ENCODE measurements around the gene ARHGEF10L. TPM values are rescaled to one million over a fixed set of nuclear protein-coding genes. Genes with fewer than 3 reads are reported as not detected.
A peak's percentile ranks its signal among the peaks of the same experiment; 100 is the strongest.

Gene ARHGEF10L
- total and polyA plus RNA-seq, 5 donors from 2014 or later: not detected

GRCh38 chr1:17610713-17611112 lies 71.2 kb downstream of the ARHGEF10L start:
- no peak overlapping the region for H3K4me3 ChIP-seq (ENCODE audit: low read depth, low read length)
- H3K9me3 Mint-ChIP-seq: no peaks in the 10 kb centered on the region
- H3K9me3 ChIP-seq (ENCODE audit: control insufficient read depth in 2 of 2, low read length in 2 of 2): no peaks in the 10 kb centered on the region
- no peaks in the 10 kb centered on the region for H3K27me3 ChIP-seq (ENCODE audit: control insufficient read depth, insufficient read depth, low read length)
- no peaks in the 10 kb centered on the region for H3K4me1 Mint-ChIP-seq
- H3K36me3 Mint-ChIP-seq: no peaks in the 10 kb centered on the region
- H3K36me3 ChIP-seq (ENCODE audit: control insufficient read depth, insufficient read depth, low read length): no peaks in the 10 kb centered on the region
- H3K27me3 Mint-ChIP-seq: peaks cover 4% of the 10 kb centered on the region
- H3K4me3 Mint-ChIP-seq: no peak overlapping the region
- no peaks in the 10 kb centered on the region for H3K4me1 ChIP-seq (ENCODE audit: control insufficient read depth, insufficient read depth, low read length, poor library complexity, severe bottlenecking)
- DNase-seq: no peak
- no peak for ATAC-seq (ENCODE audit: low read depth in 2 of 2)
- no peak overlapping the region for H3K27ac Mint-ChIP-seq
- no peak overlapping the region for H3K27ac ChIP-seq (ENCODE audit: insufficient read depth, low read length, poor library complexity, severe bottlenecking)

- H3K9me3 ChIP-seq (ENCODE audit: control insufficient read depth in 2 of 2, low read length in 2 of 2): no peaks in the 10 kb centered on the region
- no peaks in the 10 kb centered on the region for H3K4me1 ChIP-seq (ENCODE audit: control insufficient read depth, insufficient read depth, low read length, poor library complexity, severe bottlenecking)
- ATAC-seq (ENCODE audit: low read depth in 2 of 2) (no peak), DNase-seq (no peak)
- Mint-ChIP-seq H3K4me3 (no peak overlapping the region), H3K9me3 (no peaks in the 10 kb centered on the region), H3K4me1 (no peaks in the 10 kb centered on the region), H3K27me3 (peaks cover 11% of the 10 kb centered on the region), H3K27ac (no peak overlapping the region), H3K36me3 (no peaks in the 10 kb centered on the region)
- H3K27ac ChIP-seq (ENCODE audit: insufficient read depth, low read length, poor library complexity, severe bottlenecking): no peak overlapping the region
- H3K4me3 ChIP-seq (ENCODE audit: low read depth, low read length): no peak overlapping the region
- no peaks in the 10 kb centered on the region for H3K36me3 ChIP-seq (ENCODE audit: control insufficient read depth, insufficient read depth, low read length)
- no peaks in the 10 kb centered on the region for H3K27me3 ChIP-seq (ENCODE audit: control insufficient read depth, insufficient read depth, low read length)
These were observed 72.5 kb downstream of the ARHGEF10L start for GRCh38 chr1:17611991-17612390.

GRCh38 chr1:17612831-17613230 lies 73.3 kb downstream of the ARHGEF10L start:
- Histone ChIP-seq H3K36me3 (ENCODE audit: control insufficient read depth, insufficient read depth, low read length) (no peaks in the 10 kb centered on the region), H3K4me1 (ENCODE audit: control insufficient read depth, insufficient read depth, low read length, poor library complexity, severe bottlenecking) (no peaks in the 10 kb centered on the region), H3K9me3 (ENCODE audit: control insufficient read depth in 2 of 2, low read length in 2 of 2) (no peaks in the 10 kb centered on the region), H3K4me3 (ENCODE audit: low read depth, low read length) (no peak overlapping the region), H3K27ac (ENCODE audit: insufficient read depth, low read length, poor library complexity, severe bottlenecking) (no peak overlapping the region), H3K27me3 (ENCODE audit: control insufficient read depth, insufficient read depth, low read length) (no peaks in the 10 kb centered on the region)
- Mint-ChIP-seq H3K4me3 (no peak overlapping the region), H3K27ac (no peak overlapping the region), H3K27me3 (peaks cover 12% of the 10 kb centered on the region), H3K9me3 (no peaks in the 10 kb centered on the region), H3K4me1 (no peaks in the 10 kb centered on the region), H3K36me3 (no peaks in the 10 kb centered on the region)
- no peak for ATAC-seq (ENCODE audit: low read depth in 2 of 2)
- DNase-seq: no peak

GRCh38 chr1:17614586-17614985 lies 75.1 kb downstream of the ARHGEF10L start:
- Histone ChIP-seq H3K9me3 (ENCODE audit: control insufficient read depth in 2 of 2, low read length in 2 of 2) (no peaks in the 10 kb centered on the region), H3K27ac (ENCODE audit: insufficient read depth, low read length, poor library complexity, severe bottlenecking) (no peak overlapping the region), H3K27me3 (ENCODE audit: control insufficient read depth, insufficient read depth, low read length) (no peaks in the 10 kb centered on the region), H3K36me3 (ENCODE audit: control insufficient read depth, insufficient read depth, low read length) (no peaks in the 10 kb centered on the region), H3K4me3 (ENCODE audit: low read depth, low read length) (no peak overlapping the region), H3K4me1 (ENCODE audit: control insufficient read depth, insufficient read depth, low read length, poor library complexity, severe bottlenecking) (no peaks in the 10 kb centered on the region)
- Mint-ChIP-seq H3K9me3 (peaks cover 0 to 1% (median 0%) of the 10 kb centered on the region in 7 donors), H3K36me3 (no peaks in the 10 kb centered on the region), H3K27ac (no peak overlapping the region), H3K27me3 (peaks cover 12% of the 10 kb centered on the region), H3K4me3 (no peak overlapping the region), H3K4me1 (no peaks in the 10 kb centered on the region)
- DNase-seq: no peak
- ATAC-seq (ENCODE audit: low read depth in 2 of 2): no peak

GRCh38 chr1:17615157-17615556 lies 75.7 kb downstream of the ARHGEF10L start:
- no peaks in the 10 kb centered on the region for H3K9me3 ChIP-seq (ENCODE audit: control insufficient read depth in 2 of 2, low read length in 2 of 2)
- no peak overlapping the region for H3K4me3 ChIP-seq (ENCODE audit: low read depth, low read length)
- no peaks in the 10 kb centered on the region for H3K4me1 ChIP-seq (ENCODE audit: control insufficient read depth, insufficient read depth, low read length, poor library complexity, severe bottlenecking)
- H3K27ac ChIP-seq (ENCODE audit: insufficient read depth, low read length, poor library complexity, severe bottlenecking): no peak overlapping the region
- Mint-ChIP-seq H3K4me3 (no peak overlapping the region), H3K4me1 (no peaks in the 10 kb centered on the region), H3K27ac (no peak overlapping the region), H3K36me3 (no peaks in the 10 kb centered on the region), H3K9me3 (peaks cover 0 to 1% (median 0%) of the 10 kb centered on the region in 7 donors), H3K27me3 (peaks cover 12% of the 10 kb centered on the region)
- no peaks in the 10 kb centered on the region for H3K36me3 ChIP-seq (ENCODE audit: control insufficient read depth, insufficient read depth, low read length)
- no peaks in the 10 kb centered on the region for H3K27me3 ChIP-seq (ENCODE audit: control insufficient read depth, insufficient read depth, low read length)
- DNase-seq (no peak), ATAC-seq (ENCODE audit: low read depth in 2 of 2) (no peak)

GRCh38 chr1:17615959-17616358 lies 76.5 kb downstream of the ARHGEF10L start:
- Mint-ChIP-seq H3K27ac (no peak overlapping the region), H3K27me3 (peaks cover 12% of the 10 kb centered on the region), H3K4me1 (no peaks in the 10 kb centered on the region), H3K36me3 (no peaks in the 10 kb centered on the region), H3K9me3 (peaks cover 0 to 1% (median 0%) of the 10 kb centered on the region in 7 donors), H3K4me3 (peak overlapping the region in 1 of 4 donors; percentile 81)
- Histone ChIP-seq H3K36me3 (ENCODE audit: control insufficient read depth, insufficient read depth, low read length) (no peaks in the 10 kb centered on the region), H3K9me3 (ENCODE audit: control insufficient read depth in 2 of 2, low read length in 2 of 2) (no peaks in the 10 kb centered on the region), H3K4me3 (ENCODE audit: low read depth, low read length) (no peak overlapping the region), H3K27me3 (ENCODE audit: control insufficient read depth, insufficient read depth, low read length) (no peaks in the 10 kb centered on the region), H3K4me1 (ENCODE audit: control insufficient read depth, insufficient read depth, low read length, poor library complexity, severe bottlenecking) (no peaks in the 10 kb centered on the region), H3K27ac (ENCODE audit: insufficient read depth, low read length, poor library complexity, severe bottlenecking) (no peak overlapping the region)
- no peak for ATAC-seq (ENCODE audit: low read depth in 2 of 2)
- no peak for DNase-seq

GRCh38 chr1:17616731-17617279 lies 77.3 kb downstream of the ARHGEF10L start:
- no peaks in the 10 kb centered on the region for H3K36me3 ChIP-seq (ENCODE audit: control insufficient read depth, insufficient read depth, low read length)
- no peak overlapping the region for H3K4me3 Mint-ChIP-seq
- peaks cover 12% of the 10 kb centered on the region for H3K27me3 Mint-ChIP-seq
- no peak overlapping the region for H3K27ac Mint-ChIP-seq
- no peak for ATAC-seq (ENCODE audit: low read depth in 2 of 2)
- H3K4me1 ChIP-seq (ENCODE audit: control insufficient read depth, insufficient read depth, low read length, poor library complexity, severe bottlenecking): no peaks in the 10 kb centered on the region
- no peak overlapping the region for H3K4me3 ChIP-seq (ENCODE audit: low read depth, low read length)
- no peaks in the 10 kb centered on the region for H3K36me3 Mint-ChIP-seq
- H3K9me3 Mint-ChIP-seq: peaks cover 0 to 1% (median 0%) of the 10 kb centered on the region in 7 donors
- H3K4me1 Mint-ChIP-seq: no peaks in the 10 kb centered on the region
- no peak for DNase-seq
- H3K27ac ChIP-seq (ENCODE audit: insufficient read depth, low read length, poor library complexity, severe bottlenecking): no peak overlapping the region
- H3K27me3 ChIP-seq (ENCODE audit: control insufficient read depth, insufficient read depth, low read length): no peaks in the 10 kb centered on the region
- no peaks in the 10 kb centered on the region for H3K9me3 ChIP-seq (ENCODE audit: control insufficient read depth in 2 of 2, low read length in 2 of 2)

- Histone ChIP-seq H3K9me3 (ENCODE audit: control insufficient read depth in 2 of 2, low read length in 2 of 2) (no peaks in the 10 kb centered on the region), H3K27me3 (ENCODE audit: control insufficient read depth, insufficient read depth, low read length) (no peaks in the 10 kb centered on the region), H3K4me3 (ENCODE audit: low read depth, low read length) (no peak overlapping the region), H3K4me1 (ENCODE audit: control insufficient read depth, insufficient read depth, low read length, poor library complexity, severe bottlenecking) (no peaks in the 10 kb centered on the region), H3K27ac (ENCODE audit: insufficient read depth, low read length, poor library complexity, severe bottlenecking) (no peak overlapping the region), H3K36me3 (ENCODE audit: control insufficient read depth, insufficient read depth, low read length) (no peaks in the 10 kb centered on the region)
- peaks cover 0 to 1% (median 0%) of the 10 kb centered on the region in 7 donors for H3K9me3 Mint-ChIP-seq
- peaks cover 12% of the 10 kb centered on the region for H3K27me3 Mint-ChIP-seq
- H3K36me3 Mint-ChIP-seq: no peaks in the 10 kb centered on the region
- H3K27ac Mint-ChIP-seq: no peak overlapping the region
- DNase-seq (no peak), ATAC-seq (ENCODE audit: low read depth in 2 of 2) (no peak)
- no peaks in the 10 kb centered on the region for H3K4me1 Mint-ChIP-seq
- no peak overlapping the region for H3K4me3 Mint-ChIP-seq
These were observed 78.5 kb downstream of the ARHGEF10L start for GRCh38 chr1:17617787-17618557.

Data from CD4-positive, CD25-positive, alpha-beta regulatory T cell (primary cell).